SU-DHL-6 (cell line): ENCODE results near the gene ARSD.

Experiments used
- H2AFZ ChIP-seq: fragments of 200-600 bp; sonication (generic); 2 replicates; pipeline ENCODE4 v1.6.1; 2014; ENCODE audit warnings: low read depth, mild to moderate bottlenecking, moderate library complexity, mixed read lengths, antibody characterized with exemption, low read length; ENCODE audit not compliant: severe bottlenecking
- H3F3A ChIP-seq: fragments of 200-600 bp; shearing (Covaris generic); 2 replicates; pipeline ENCODE4 v1.6.0; 2016; ENCODE audit warnings: antibody characterized with exemption, mild to moderate bottlenecking; ENCODE audit not compliant: insufficient read depth
- H3K27ac ChIP-seq: fragments of 200-600 bp; sonication (generic); 2 replicates; pipeline ENCODE4 v1.5.1; 2016; ENCODE audit warnings: low read depth, mild to moderate bottlenecking, low read length, moderate library complexity, mixed read lengths
- H3K27me3 ChIP-seq: fragments of 200-600 bp; sonication (generic), shearing (Covaris generic); 2 replicates; pipeline ENCODE4 v1.6.0; 2014; ENCODE audit warnings: mild to moderate bottlenecking, low read length
- H3K36me3 ChIP-seq: fragments of 200-600 bp; sonication (generic); 2 replicates; pipeline ENCODE4 v1.6.1; 2014; ENCODE audit warnings: mild to moderate bottlenecking, low read length, mixed read lengths
- H3K4me2 ChIP-seq: fragments of 300-600, 200-600 bp; shearing (Covaris generic), sonication (generic); 2 replicates; pipeline ENCODE4 v1.6.0; 2014; ENCODE audit warnings: low read length, low read depth, mild to moderate bottlenecking; ENCODE audit not compliant: poor library complexity, severe bottlenecking
- H3K4me3 ChIP-seq: fragments of 200-600 bp; sonication (generic); 2 replicates; pipeline ENCODE4 v1.5.1; 2014; ENCODE audit warnings: antibody characterized with exemption, low read length, mild to moderate bottlenecking, mixed read lengths; ENCODE audit not compliant: insufficient read depth, poor library complexity, severe bottlenecking
- H3K79me2 ChIP-seq: fragments of 200-600 bp; sonication (generic); 2 replicates; pipeline ENCODE4 v1.6.1; 2014; ENCODE audit warnings: mild to moderate bottlenecking, low read length, moderate library complexity; ENCODE audit not compliant: insufficient read depth
- H3K9ac ChIP-seq: fragments of 200-600 bp; sonication (generic); 2 replicates; pipeline ENCODE4 v1.7.0; 2014; ENCODE audit warnings: mild to moderate bottlenecking, low read length
- H3K9me2 ChIP-seq: fragments of 200-600 bp; sonication (generic); replicated peaks from 2 replicates; pipeline ENCODE4 v1.6.1; 2014; ENCODE audit warnings: low read length; ENCODE audit not compliant: insufficient read depth
- H3K9me3 ChIP-seq: fragments of 200-600 bp; sonication (generic); 2 replicates; pipeline ENCODE4 v1.6.1; 2014; ENCODE audit warnings: low read length, mixed read lengths; ENCODE audit not compliant: insufficient read depth
- H4K20me1 ChIP-seq: fragments of 200-600 bp; sonication (generic); 2 replicates; pipeline ENCODE4 v1.6.1; 2014; ENCODE audit warnings: low read depth, mild to moderate bottlenecking, antibody characterized with exemption, low read length, moderate library complexity, mixed read lengths
- CTCF ChIP-seq: fragments of 200-600 bp; sonication (generic); IDR thresholded peaks from one replicate; pipeline ENCODE4 v1.5.1; 2017; ENCODE audit warnings: antibody characterized with exemption, mild to moderate bottlenecking, low read length, moderate library complexity; ENCODE audit not compliant: insufficient read depth, poor library complexity, severe bottlenecking
- EZH2phosphoT487 ChIP-seq: fragments of 200-600 bp; sonication (generic), shearing (Covaris generic); conservative IDR thresholded peaks from 2 replicates; pipeline ENCODE4 v1.6.1; 2018; ENCODE audit warnings: mild to moderate bottlenecking, antibody characterized with exemption, low read length, moderate library complexity, mixed read lengths

ARSD gene

GRCh38 chrX:2871831-2872230, 57.3 kb downstream of the ARSD start:
- Histone ChIP-seq H3K9me2 (no peaks in the 10 kb centered on the region), H3K9me3 (no peaks in the 10 kb centered on the region), H3F3A (no peaks in the 10 kb centered on the region), H2AFZ (no peak overlapping the region), H3K4me3 (no peak overlapping the region), H3K79me2 (no peaks in the 10 kb centered on the region), H3K36me3 (no peaks in the 10 kb centered on the region), H3K27ac (no peak overlapping the region), H3K4me2 (no peak overlapping the region), H3K9ac (no peak overlapping the region), H3K27me3 (no peaks in the 10 kb centered on the region), H4K20me1 (no peaks in the 10 kb centered on the region)
- no peak for TF ChIP-seq EZH2phosphoT487
- TF ChIP-seq CTCF, result no peak

GRCh38 chrX:2870650-2871049, 58.5 kb downstream of the ARSD start:
- H3K9me3 ChIP-seq, result no peaks in the 10 kb centered on the region
- H3K9ac ChIP-seq, result no peak overlapping the region
- H3K9me2 ChIP-seq, result no peaks in the 10 kb centered on the region
- H3K79me2 ChIP-seq, result no peaks in the 10 kb centered on the region
- no peak overlapping the region for H3K4me3 ChIP-seq
- TF ChIP-seq CTCF (no peak), EZH2phosphoT487 (no peak)
- H3K36me3 ChIP-seq, result no peaks in the 10 kb centered on the region
- H4K20me1 ChIP-seq, result no peaks in the 10 kb centered on the region
- H3K27ac ChIP-seq, result no peak overlapping the region
- H2AFZ ChIP-seq, result no peak overlapping the region
- H3K4me2 ChIP-seq, result no peak overlapping the region
- no peaks in the 10 kb centered on the region for H3K27me3 ChIP-seq
- H3F3A ChIP-seq, result no peaks in the 10 kb centered on the region

- Histone ChIP-seq H3K4me3 (no peak overlapping the region), H3K9me2 (no peaks in the 10 kb centered on the region), H3K27ac (no peak overlapping the region), H3K27me3 (no peaks in the 10 kb centered on the region), H3K9me3 (no peaks in the 10 kb centered on the region), H3F3A (no peaks in the 10 kb centered on the region), H3K4me2 (no peak overlapping the region), H3K9ac (no peak overlapping the region), H4K20me1 (no peaks in the 10 kb centered on the region), H3K79me2 (no peaks in the 10 kb centered on the region), H2AFZ (no peak overlapping the region), H3K36me3 (no peaks in the 10 kb centered on the region)
- TF ChIP-seq CTCF, result no peak
- no peak for TF ChIP-seq EZH2phosphoT487
Measured at GRCh38 chrX:2867206-2867605, 61.9 kb downstream of the ARSD start.

- Histone ChIP-seq H2AFZ (no peak overlapping the region), H3K4me2 (no peak overlapping the region), H3K9ac (no peak overlapping the region), H3K36me3 (no peaks in the 10 kb centered on the region), H3F3A (no peaks in the 10 kb centered on the region), H3K9me2 (no peaks in the 10 kb centered on the region), H3K79me2 (no peaks in the 10 kb centered on the region), H3K27me3 (no peaks in the 10 kb centered on the region), H3K4me3 (no peak overlapping the region), H3K9me3 (no peaks in the 10 kb centered on the region), H3K27ac (no peak overlapping the region), H4K20me1 (no peaks in the 10 kb centered on the region)
- TF ChIP-seq EZH2phosphoT487 (no peak), CTCF (no peak)
Measured at GRCh38 chrX:2863646-2864045, 65.5 kb downstream of the ARSD start.
